NCI-H128 (cell line): ENCODE data around the gene RETREG2.

Source experiments
- DNase-seq: peaks from one replicate; lab custom pipeline; 2025; ENCODE audit not compliant: unreplicated experiment; lab: John Stamatoyannopoulos, UW

Gene RETREG2

GRCh38 chr2:219177552-219178376, at the start of gene RETREG2:
TSS of gene RETREG2 (plus strand) at chr2:219178275. CDS start at chr2:219178353, 78 bp downstream.
- peak; percentile 43 for DNase-seq

- no peak for DNase-seq
Observed at GRCh38 chr2:219128396-219128795, 49.7 kb upstream of the RETREG2 start.

- no peak for DNase-seq
Observed at GRCh38 chr2:219129589-219129988, 48.5 kb upstream of the RETREG2 start.

GRCh38 chr2:219131327-219131726, 46.7 kb upstream of the RETREG2 start:
- no peak for DNase-seq

GRCh38 chr2:219131744-219132143, 46.3 kb upstream of the RETREG2 start:
- no peak for DNase-seq

- no peak for DNase-seq
Observed at GRCh38 chr2:219133976-219134375, 44.1 kb upstream of the RETREG2 start.

GRCh38 chr2:219140722-219141121, 37.4 kb upstream of the RETREG2 start:
- DNase-seq, result no peak

GRCh38 chr2:219142329-219142728, 35.7 kb upstream of the RETREG2 start:
- no peak for DNase-seq

- DNase-seq, result no peak
Observed at GRCh38 chr2:219149667-219150066, 28.4 kb upstream of the RETREG2 start.

GRCh38 chr2:219155054-219155644, 22.9 kb upstream of the RETREG2 start:
- peak; percentile 64 for DNase-seq

GRCh38 chr2:219157396-219157795, 20.7 kb upstream of the RETREG2 start:
- no peak for DNase-seq

GRCh38 chr2:219158025-219158424, 20.1 kb upstream of the RETREG2 start:
- DNase-seq, result no peak

- no peak for DNase-seq
Observed at GRCh38 chr2:219158586-219158985, 19.5 kb upstream of the RETREG2 start.

- no peak for DNase-seq
Observed at GRCh38 chr2:219159771-219160185, 18.3 kb upstream of the RETREG2 start.

- DNase-seq, result peak; percentile 61
Observed at GRCh38 chr2:219160186-219161017, 17.7 kb upstream of the RETREG2 start, which contains the start of gene NHEJ1. TSS of gene NHEJ1 (minus strand) at chr2:219160815. CDS start at chr2:219158362, 2,453 bp downstream.

- no peak for DNase-seq
Observed at GRCh38 chr2:219161097-219161496, 17.0 kb upstream of the RETREG2 start.

- no peak for DNase-seq
Observed at GRCh38 chr2:219163156-219163555, 14.9 kb upstream of the RETREG2 start.

- DNase-seq, result no peak
Observed at GRCh38 chr2:219165058-219165911, 12.8 kb upstream of the RETREG2 start.

- DNase-seq, result no peak
Observed at GRCh38 chr2:219167997-219168396, 10.1 kb upstream of the RETREG2 start.

- DNase-seq, result no peak
Observed at GRCh38 chr2:219168526-219168925, 9.5 kb upstream of the RETREG2 start.

- DNase-seq, result no peak
Observed at GRCh38 chr2:219168932-219169331, 9.1 kb upstream of the RETREG2 start.
